ENCODE measurements around the gene PDE4B. TPM values are rescaled to one million over a fixed set of nuclear protein-coding genes. Genes with fewer than 3 reads are reported as not detected.

PDE4B gene
- total RNA-seq, 1 experiment from 2014 or later: not detected

- Histone ChIP-seq H3K36me3 (ENCODE audit: control insufficient read depth, insufficient read depth, low read length) (no peaks in the 10 kb centered on the region), H3K4me1 (no peaks in the 10 kb centered on the region), H3K9me3 (no peaks in the 10 kb centered on the region), H3K27me3 (replicated peaks; ENCODE audit: control insufficient read depth, insufficient read depth, low read length) (no peaks in the 10 kb centered on the region), H3K4me3 (ENCODE audit: low read depth, low read length) (no peak overlapping the region)
- Mint-ChIP-seq H3K27me3 (ENCODE audit: insufficient read depth, unreplicated experiment) (no peaks in the 10 kb centered on the region), H3K4me1 (ENCODE audit: low read depth, unreplicated experiment) (no peaks in the 10 kb centered on the region), H3K36me3 (ENCODE audit: insufficient read depth, unreplicated experiment) (no peaks in the 10 kb centered on the region), H3K4me3 (ENCODE audit: unreplicated experiment) (no peak overlapping the region), H3K9me3 (ENCODE audit: unreplicated experiment) (no peaks in the 10 kb centered on the region), H3K27ac (ENCODE audit: unreplicated experiment) (no peak overlapping the region)
- intact Hi-C loops (cut with micrococcal nuclease; ENCODE audit: unreplicated experiment): no loop called here
- TF ChIP-seq CTCF (IDR thresholded peaks at IDR 0.05; ENCODE audit: insufficient read depth in 1 of 2, low read depth in 1 of 2, low read length in 1 of 2, severe bottlenecking in 1 of 2, unreplicated experiment in 1 of 2): no peak
- no TSS peak for BruUV-seq (replicated peaks)
- POLR2A ChIA-PET: no interaction called here
- CTCF ChIA-PET: no interaction called here
- no peak for DNase-seq
Measured at GRCh38 chr1:65818966-65819365, 26.3 kb downstream of the PDE4B start.

GRCh38 chr1:65820983-65821382 lies 28.3 kb downstream of the PDE4B start:
- Histone ChIP-seq H3K36me3 (ENCODE audit: control insufficient read depth, insufficient read depth, low read length) (no peaks in the 10 kb centered on the region), H3K4me1 (no peaks in the 10 kb centered on the region), H3K27me3 (replicated peaks; ENCODE audit: control insufficient read depth, insufficient read depth, low read length) (no peaks in the 10 kb centered on the region), H3K4me3 (ENCODE audit: low read depth, low read length) (no peak overlapping the region), H3K9me3 (no peaks in the 10 kb centered on the region)
- CTCF ChIA-PET: no interaction called here
- no peak for TF ChIP-seq CTCF (IDR thresholded peaks at IDR 0.05; ENCODE audit: insufficient read depth in 1 of 2, low read depth in 1 of 2, low read length in 1 of 2, severe bottlenecking in 1 of 2, unreplicated experiment in 1 of 2)
- DNase-seq: no peak
- POLR2A ChIA-PET: no interaction called here
- Mint-ChIP-seq H3K4me1 (ENCODE audit: low read depth, unreplicated experiment) (no peaks in the 10 kb centered on the region), H3K9me3 (ENCODE audit: unreplicated experiment) (no peaks in the 10 kb centered on the region), H3K27me3 (ENCODE audit: insufficient read depth, unreplicated experiment) (no peaks in the 10 kb centered on the region), H3K27ac (ENCODE audit: unreplicated experiment) (no peak overlapping the region), H3K4me3 (ENCODE audit: unreplicated experiment) (no peak overlapping the region), H3K36me3 (ENCODE audit: insufficient read depth, unreplicated experiment) (no peaks in the 10 kb centered on the region)
- no TSS peak for BruUV-seq (replicated peaks)
- intact Hi-C loops (cut with micrococcal nuclease; ENCODE audit: unreplicated experiment): no loop called here

- Mint-ChIP-seq H3K4me3 (ENCODE audit: unreplicated experiment) (no peak overlapping the region), H3K27ac (ENCODE audit: unreplicated experiment) (no peak overlapping the region), H3K36me3 (ENCODE audit: insufficient read depth, unreplicated experiment) (no peaks in the 10 kb centered on the region), H3K9me3 (ENCODE audit: unreplicated experiment) (no peaks in the 10 kb centered on the region), H3K27me3 (ENCODE audit: insufficient read depth, unreplicated experiment) (no peaks in the 10 kb centered on the region), H3K4me1 (ENCODE audit: low read depth, unreplicated experiment) (no peaks in the 10 kb centered on the region)
- Histone ChIP-seq H3K9me3 (no peaks in the 10 kb centered on the region), H3K36me3 (ENCODE audit: control insufficient read depth, insufficient read depth, low read length) (no peaks in the 10 kb centered on the region), H3K27me3 (replicated peaks; ENCODE audit: control insufficient read depth, insufficient read depth, low read length) (no peaks in the 10 kb centered on the region), H3K4me1 (no peaks in the 10 kb centered on the region), H3K4me3 (ENCODE audit: low read depth, low read length) (no peak overlapping the region)
- TF ChIP-seq CTCF (IDR thresholded peaks at IDR 0.05; ENCODE audit: insufficient read depth in 1 of 2, low read depth in 1 of 2, low read length in 1 of 2, severe bottlenecking in 1 of 2, unreplicated experiment in 1 of 2): no peak
- intact Hi-C loops (cut with micrococcal nuclease; ENCODE audit: unreplicated experiment): no loop called here
- CTCF ChIA-PET: no interaction called here
- no peak for DNase-seq
- BruUV-seq (replicated peaks): no TSS peak
- POLR2A ChIA-PET: no interaction called here
Measured at GRCh38 chr1:65821386-65821785, 28.7 kb downstream of the PDE4B start.
